Fibroblast of peridontal ligament (primary cell): ENCODE data around the gene NEK7.

Experiments
- DNase-seq: peaks from one replicate; pipeline ENCODE4 v3.0.0-alpha.2; 2010; ENCODE audit errors: extremely low read depth

Gene NEK7

DNA sequence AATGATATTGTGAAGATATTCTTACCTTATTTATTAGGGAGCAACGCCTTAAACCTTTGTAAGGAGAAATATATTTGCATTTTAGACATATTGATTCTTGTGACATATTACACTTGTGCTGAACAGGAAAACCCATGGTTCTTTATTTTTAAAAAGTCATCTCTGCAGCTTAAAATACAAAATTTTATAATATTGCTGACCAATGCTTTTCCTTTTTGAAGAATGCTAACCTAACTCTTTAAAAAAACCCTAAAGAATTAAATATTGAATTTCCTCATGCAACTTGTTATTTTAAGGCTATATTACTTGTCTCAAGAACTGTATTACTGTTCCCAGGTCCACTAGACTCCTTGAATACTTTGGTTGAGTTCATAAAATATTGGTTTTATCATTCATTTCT, 99.0 kb downstream of the NEK7 start:
- no peak for DNase-seq

DNA sequence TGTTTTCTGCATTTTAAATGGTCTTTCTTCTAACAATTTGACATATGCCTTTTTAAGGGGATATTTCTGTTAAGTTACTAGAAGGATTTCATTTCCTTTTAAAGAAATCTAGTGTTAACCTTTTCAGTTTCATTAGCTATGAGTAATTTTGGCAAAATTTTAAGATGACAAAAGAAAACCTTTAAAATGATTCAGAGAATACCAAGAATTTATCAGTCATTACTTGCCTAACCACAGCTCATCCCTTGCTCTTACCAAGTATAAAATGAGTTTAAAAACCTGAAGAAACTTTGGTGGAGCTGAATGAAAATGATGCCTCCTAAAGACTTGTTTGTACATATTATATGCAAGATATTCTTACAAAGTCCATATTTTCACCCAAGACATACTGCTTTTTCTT, 101.7 kb downstream of the NEK7 start:
- peak; percentile 79 for DNase-seq

DNA sequence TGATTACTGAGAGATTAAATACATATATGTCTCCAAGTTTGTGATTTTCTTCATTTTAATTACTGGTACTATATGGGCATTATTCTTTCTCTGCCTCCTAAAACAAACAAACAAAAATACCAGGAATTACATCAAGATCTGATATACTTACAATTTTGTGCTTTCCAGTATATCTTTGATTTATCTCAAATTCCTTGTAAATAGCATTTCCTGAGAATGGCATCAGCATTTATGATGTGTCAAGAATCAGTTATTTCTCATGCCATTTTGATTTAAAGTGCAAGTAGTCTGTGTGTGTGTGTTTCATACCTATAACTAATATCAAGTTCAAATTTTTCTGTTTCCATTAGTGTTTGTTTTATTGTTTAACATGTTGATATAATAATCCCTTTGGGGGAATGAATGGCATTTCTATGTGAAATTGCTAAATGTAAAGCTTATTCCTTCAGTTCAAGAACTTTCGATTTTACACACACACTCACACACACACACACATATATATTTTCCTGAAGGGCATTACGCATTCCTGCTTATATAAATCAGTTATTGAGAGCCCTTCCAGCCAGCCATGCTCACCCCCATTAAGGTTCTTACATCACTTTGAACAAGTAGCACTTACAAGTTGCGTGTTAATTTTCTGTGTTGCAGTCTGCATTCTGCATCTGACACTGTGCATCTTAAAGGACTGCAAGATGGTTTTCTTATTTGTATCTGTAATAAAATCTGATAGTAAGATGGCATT, 102.7 kb downstream of the NEK7 start:
- DNase-seq, result no peak

DNA sequence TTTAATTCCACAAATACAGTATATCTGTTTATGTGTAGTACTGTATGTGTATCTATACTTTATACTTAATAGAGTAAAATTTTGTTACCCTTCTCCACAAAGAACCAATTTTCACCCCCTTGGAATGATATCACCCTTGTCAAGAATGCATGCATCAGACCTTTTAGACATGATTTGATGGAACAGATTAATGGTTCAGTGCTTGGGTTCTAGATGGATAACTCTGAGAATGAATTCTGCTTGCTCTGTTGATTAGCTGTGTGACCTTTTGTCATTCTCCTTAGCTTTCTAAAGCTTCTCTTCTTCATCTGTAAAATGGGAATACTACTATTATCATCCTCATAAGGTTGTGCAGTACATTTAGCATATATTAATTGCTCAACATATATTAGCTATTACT, 105.1 kb downstream of the NEK7 start:
- no peak for DNase-seq

DNA sequence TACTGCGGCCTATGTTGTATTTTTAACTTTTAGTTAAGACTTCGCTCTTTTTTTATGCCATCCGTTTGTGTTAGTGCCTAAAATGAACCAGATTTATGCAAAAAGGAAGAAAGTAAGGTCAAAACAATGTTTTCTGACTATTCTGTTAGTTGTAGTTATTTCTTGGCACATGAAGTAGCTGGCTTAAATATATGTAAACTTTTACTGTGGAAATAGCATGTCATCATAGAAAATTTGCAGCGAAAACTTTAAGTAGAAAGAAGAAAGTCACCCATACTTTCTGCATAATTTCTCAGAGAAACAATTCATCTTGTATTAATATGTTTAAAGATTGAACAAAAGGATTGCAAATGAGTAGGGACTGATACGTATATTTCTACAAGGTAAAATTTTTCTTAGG, 106.4 kb downstream of the NEK7 start:
- DNase-seq, result no peak

DNA sequence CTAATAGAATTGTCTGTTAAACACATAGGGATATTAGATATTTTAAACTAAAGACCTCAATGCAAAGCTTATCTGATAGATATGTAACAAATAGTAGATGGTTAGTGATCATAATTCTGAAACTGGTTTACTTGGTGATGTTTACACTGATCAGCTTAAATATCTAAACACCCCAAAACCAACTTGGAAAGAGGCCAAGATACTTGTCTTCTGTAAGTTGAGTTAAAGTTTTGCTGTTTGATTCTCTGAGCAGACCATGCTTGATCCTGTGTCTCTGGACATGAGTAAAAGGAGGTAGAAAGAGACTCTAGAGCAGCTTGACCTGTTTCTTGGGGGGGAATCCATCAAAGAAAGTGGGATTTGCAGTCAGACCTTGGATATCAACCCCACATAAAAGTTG, 107.5 kb downstream of the NEK7 start:
- DNase-seq, result no peak

DNA sequence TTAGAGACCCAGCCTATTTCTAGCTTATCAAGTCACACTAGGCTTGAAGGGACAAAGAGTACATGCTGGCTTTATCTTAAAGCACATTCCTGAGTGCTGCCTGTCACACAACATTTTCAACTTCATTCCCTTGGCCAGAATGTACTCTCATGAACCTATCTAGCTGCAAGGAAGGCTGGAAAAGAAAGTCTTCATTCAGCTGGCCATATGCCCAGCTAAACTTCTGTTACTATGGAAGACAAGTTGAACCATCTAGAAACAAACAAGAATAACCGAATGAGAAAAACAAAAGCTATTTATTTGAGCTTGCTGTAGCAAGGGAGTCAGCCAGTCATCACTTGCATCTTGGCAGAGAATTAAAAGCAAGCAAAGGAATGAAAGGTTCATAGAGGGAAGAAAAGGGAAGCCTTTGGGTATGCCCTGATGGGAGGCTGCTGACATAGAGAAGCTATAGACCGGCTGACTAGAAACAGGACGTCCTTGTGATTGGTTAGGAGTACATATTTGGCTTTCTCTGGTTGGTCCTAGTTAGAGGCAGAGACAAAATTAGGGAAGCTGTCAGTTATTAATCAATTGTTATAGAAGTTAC, 108.4 kb downstream of the NEK7 start:
- DNase-seq, result no peak

DNA sequence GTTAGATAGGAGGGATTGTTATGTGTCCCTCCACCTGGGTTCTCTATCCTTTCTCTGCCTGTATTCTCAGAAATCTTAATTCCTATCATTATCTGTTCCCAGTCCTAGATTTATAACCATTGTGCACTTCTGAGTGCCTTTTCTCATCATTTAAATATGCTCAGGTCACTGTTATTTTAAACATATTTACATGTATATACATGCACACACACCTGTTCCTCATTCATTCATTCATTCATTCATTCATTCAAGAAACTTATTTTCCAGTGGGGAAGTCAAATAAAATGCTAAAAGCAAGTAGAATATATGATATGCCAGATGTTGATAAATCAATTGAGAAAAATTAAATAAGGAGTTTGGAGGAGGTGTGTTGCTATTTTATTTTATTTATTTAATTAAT, 110.3 kb downstream of the NEK7 start:
- DNase-seq, result no peak

DNA sequence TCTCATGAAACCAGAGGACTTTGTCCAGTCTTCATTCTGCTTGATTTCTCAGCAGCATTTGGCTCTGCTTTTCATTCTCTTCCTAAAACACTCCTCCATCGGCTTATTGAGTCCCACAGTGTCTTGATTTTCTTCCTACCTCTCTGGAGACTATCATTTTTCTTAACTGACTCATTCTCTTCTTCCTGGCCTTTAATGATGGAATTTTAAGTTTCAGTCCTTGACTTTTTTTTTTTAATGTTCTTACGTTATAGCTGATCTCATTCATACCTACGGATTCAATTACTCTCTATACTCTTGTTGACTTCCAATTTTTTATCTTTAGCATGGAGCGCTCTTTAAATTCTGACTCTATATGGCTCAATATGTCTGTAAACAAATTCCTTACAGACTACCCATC, 111.1 kb downstream of the NEK7 start:
- peak; percentile 78 for DNase-seq

DNA sequence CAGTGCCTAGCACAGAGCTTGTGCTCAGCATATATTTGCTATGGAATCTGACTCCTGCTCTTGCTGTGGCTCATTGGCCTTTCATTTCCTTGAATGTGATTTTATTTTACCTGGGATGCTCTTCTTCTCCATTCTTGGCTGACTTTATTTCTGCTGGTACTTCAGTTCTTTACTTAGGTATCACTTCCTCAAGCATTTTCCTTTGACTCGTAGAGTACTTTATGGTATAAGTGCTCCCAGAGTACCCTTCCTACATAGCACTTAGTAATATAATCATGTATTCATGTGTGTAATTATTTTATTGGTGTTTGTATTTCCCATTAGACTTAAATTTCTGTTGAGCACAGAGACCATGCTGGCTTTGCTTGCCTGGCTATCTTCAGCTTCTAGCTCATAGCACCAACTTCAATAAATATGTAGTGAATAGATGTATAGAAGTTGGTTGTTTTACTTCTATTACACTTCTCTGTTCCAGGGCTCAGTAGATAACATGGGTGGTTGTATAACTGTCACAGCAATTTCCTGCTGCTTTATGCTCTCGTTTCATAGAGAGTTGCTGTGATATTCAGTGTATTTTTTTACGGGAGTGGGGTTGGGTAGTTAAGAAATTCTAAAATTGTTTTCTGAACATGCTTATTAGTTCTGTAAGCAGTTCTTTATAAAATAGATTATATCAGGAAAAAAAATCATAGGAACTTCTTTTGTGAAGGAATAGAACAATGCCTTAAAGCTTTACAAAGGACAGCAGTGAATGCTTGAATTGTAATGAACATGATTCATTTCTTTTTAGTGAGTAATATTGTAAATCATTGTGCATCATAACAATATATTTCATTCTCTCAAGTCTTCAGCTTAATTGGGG, 112.2 kb downstream of the NEK7 start:
- DNase-seq, result no peak

DNA sequence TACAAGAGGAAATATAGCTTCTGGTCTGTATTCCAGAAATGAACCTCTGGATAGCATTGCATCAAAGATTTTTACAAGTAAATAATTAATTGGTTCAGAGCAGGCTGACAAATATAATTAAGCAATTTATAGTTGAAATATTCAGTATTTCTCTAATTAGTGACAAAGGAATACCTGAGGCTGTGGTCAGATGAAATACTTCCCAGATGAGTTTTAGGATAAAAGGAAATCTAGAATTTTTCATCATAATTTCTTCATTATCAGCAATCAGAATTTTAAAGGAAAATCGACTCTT, 112.8 kb downstream of the NEK7 start:
- no peak for DNase-seq

DNA sequence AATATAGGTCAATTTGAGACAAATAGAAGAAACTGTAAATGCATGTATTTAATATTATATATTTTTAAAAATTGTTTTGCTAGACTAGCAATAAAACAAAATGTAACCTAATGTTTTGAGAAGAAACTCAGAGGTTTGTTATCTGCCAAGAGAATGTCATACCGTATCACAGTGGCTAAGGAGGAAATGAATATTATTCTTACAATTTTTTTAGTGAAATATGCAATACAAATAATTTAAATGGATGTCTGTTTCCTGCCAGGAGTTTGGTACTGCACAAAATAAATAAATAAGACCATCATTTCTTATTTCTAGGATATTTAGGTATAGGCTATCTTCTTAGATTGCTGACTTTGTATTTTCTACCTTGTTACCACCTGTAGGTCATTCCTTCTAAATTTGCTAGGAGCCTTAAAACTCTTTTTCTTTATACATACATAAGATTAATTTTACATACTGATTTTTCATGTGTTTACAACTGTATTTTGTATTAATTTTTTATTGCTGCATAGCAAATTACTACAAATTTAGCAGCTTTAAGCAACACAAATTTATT, 113.6 kb downstream of the NEK7 start:
- no peak for DNase-seq

DNA sequence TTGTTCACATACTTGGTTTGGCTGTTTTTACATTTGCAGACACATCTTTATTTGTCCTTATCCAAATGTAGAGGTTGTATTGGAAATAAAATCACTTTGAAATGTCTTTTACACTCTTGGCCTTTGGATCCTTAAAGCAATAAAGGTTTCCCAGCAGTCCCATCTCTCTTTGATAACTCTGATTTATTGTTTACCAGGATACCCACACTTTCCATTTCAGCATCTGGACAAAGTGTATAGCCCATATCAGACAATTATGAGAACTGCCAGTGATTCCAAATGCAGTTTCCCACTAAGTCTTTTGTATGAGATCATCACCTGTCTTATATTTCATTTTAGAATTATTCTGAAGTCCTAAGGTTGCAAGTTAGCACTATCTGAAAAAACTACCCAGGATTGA, 114.7 kb downstream of the NEK7 start:
- DNase-seq, result no peak

DNA sequence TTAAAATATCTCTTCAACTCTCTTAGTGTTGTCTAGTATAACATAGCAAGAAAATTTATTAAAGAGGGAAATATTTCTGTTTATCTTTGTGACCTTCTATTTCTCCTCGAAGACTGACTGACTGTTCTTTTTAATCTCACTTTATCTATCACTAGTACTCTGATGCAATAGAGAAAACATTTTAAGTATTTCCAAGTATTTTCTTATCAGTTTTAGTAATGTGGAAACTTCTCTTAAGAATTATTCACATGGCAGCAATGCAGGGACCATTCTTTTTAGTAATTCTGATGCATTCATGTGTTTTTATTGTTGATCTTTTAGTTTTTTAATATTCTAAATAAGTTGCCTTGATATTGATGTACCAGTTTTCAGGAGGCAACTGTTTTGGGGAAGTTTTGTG, 115.7 kb downstream of the NEK7 start:
- no peak for DNase-seq

DNA sequence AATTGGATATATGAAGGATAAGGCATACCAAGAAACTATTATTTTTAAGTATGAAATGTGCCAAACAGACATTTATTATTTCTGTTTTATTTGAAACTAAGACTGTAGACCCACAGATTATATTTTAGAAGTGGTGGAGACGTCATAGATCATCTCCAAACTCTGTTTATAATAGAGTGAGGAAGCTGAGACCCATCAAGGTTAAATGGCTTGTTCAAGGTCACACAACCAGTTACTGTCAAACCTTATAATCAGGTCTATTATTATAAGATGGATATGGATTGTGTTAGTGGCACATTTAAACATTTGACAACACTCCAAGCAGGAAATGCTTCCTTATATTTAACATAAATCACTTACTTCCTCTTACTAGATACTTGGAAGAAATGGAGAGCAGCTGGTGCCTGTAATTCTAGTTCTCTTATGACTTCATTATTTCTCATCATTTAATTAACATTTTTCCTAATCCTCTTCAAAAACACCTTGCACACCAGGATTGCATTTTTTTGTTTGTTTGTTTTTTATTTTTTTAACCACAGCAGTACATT, 117.0 kb downstream of the NEK7 start:
- no peak for DNase-seq

DNA sequence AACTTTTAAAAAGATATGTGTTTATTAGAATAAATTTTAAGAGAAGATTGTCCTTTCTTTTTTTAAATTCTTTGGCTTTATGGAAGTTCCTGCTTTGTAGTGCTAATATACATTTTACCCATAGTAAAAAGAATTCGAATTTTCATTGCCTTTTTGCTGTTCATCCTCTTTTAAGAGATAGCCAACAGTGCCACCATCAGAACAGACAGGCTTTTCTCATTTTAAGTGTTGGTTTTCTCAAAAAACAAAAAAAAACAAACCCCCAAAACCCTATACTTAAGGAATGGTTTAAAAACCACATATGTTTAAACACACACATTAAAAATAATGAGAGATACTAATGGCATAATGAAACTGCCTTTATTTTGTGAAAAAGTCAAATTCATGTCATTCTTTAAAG, 118.8 kb downstream of the NEK7 start:
- peak; percentile 50 for DNase-seq

DNA sequence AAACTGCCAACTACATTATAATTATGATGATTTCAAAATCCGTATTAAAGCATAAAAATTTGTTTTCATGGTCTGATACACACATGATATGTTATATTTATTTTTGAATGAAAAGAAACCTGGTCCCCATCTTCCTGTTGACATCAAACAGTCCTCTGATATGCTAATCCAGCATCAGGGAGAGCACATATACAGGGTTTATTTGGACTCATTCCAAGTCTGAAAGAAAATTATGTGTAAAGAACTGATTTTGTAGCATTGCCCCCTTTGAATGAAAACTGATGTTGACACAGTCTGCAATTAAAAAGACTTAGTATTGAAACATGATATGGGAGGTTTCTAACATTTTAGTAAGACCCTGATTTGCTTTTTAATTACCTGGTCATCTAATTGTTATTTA, 119.4 kb downstream of the NEK7 start:
- DNase-seq, result no peak

DNA sequence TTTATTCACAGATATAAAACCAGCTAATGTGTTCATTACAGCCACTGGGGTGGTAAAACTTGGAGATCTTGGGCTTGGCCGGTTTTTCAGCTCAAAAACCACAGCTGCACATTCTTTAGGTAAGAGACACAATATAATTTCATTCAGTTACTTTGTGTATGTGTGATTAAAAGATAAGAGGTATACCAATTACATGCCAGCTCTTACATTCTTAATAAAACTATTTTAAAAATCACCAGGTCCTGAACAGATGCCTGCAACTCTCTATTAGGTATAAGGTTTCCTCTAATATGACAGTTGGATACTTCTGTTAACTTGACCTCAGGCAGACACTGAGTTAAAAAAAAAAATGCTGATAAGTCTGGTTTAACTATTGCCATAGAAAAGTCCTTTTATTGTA, 122.1 kb downstream of the NEK7 start:
- DNase-seq, result no peak

DNA sequence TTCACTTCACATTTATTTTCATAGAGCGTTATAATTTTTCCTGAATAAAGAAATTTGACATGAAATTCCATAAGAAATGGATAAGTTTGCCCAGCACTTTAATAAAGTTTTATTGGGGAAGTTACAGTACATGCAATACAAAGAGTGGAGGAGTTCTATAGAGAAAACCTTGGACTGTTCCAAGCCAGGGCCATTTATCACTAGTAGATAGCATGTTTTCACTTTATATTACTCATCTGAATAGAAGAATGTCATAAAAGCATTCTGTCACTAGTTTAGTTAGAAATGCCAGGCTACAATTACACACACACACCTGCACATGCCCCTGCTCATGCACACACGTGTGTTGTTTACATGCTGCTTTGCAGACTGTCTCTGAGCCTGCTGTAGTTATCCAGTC, 123.3 kb downstream of the NEK7 start:
- DNase-seq, result no peak

DNA sequence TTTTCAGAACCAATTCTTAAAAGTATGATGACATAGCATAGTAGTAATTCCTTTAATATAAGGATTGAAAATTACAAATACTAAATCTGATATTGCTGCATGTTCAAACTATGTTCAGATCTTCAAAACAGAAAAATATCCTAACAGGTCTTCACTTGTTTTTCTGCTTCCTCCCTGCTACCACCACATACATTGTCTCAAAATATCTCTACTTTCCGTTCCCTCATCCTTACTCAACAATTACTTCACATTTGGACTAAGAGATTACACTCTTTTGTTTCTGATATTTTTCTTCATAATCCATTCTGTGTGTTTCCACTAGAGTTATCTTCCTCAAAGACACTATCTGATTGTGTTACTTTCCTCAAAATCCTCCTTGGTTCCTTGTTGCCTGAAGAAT, 125.1 kb downstream of the NEK7 start:
- DNase-seq, result no peak

DNA sequence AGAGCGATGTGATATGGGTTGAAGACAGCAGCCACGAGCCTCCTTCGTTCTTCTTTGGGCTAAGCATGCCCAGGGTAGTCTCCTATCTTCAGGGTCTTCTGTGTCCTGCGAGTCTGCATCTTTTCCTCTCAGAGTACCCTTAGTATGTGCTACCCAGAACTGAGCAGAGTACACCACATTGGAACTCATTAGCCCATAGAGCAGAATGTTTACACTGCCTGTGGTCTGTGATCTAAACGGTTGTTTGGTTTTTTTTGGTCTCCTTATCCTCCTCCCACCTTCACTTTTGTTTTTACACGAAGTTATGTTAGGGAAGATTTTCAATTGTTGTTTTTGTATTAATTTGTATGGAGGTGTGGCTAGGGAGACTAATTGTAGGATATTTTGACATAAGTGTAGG, 126.4 kb downstream of the NEK7 start:
- DNase-seq, result peak; percentile 55

DNA sequence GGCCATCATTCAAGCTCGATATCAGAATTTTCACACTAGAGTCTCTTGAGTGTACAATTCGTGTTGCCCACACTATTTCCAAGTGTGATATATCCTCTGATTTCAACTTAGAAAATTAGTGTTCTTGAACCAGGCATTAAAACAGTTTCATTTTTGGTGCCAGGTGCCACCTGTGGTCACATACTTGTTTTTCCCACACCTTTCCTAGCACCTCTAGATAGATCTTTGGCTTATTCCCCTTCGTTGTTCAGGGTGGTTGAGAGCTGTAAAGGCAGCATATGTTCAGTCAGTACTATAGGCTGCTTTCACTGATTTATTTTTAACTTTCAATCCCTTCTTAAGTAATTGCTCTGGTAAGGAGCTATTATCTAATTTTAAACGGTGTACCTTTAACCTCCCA, 131.1 kb downstream of the NEK7 start:
- no peak for DNase-seq
